Anterior cingulate cortex (tissue), 58 donors: ENCODE measurements around the gene NUBPL.
"Not testable (repeated sequence)": the region's sequence is repeated elsewhere in the genome, so short reads cannot be mapped to it uniquely, and the experiment has no call there.

Experiments
- DNase-seq, 58 donors: peaks; one replicate each; lab custom pipeline; 2025; lab: John Stamatoyannopoulos, UW

The NUBPL gene

GRCh38 chr14:31576949-31577348, 15.7 kb downstream of the NUBPL start:
- DNase-seq, result no peak

GRCh38 chr14:31578266-31578665, 17.1 kb downstream of the NUBPL start:
- no peak for DNase-seq

GRCh38 chr14:31578792-31579501, 17.7 kb downstream of the NUBPL start:
- DNase-seq, result peak in 1 of 58 donors; percentile 5

GRCh38 chr14:31580234-31580633, 19.0 kb downstream of the NUBPL start:
- no peak for DNase-seq

DNA sequence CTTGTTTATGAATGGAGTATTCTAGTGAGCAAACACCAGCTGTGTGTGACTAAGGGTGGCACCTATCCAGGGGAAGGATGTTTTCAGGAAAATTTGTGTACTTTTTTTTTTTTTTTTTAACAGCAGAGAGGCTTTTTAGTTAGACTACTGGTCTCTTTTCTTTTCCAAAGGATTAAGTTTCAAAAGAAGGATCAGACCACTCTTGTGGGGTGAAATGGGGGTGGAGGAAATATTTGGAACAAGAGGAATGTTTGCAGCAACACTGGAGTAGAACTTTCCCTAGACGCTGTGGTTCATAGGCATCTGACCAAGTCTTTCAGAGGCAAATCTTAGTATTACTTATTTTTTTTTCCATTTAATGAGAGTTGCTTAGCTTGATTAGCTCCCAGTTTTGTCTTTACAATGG, 21.1 kb downstream of the NUBPL start:
- DNase-seq, result peak in 8 of 58 donors; percentile 2 to 61 (median 7)

DNA sequence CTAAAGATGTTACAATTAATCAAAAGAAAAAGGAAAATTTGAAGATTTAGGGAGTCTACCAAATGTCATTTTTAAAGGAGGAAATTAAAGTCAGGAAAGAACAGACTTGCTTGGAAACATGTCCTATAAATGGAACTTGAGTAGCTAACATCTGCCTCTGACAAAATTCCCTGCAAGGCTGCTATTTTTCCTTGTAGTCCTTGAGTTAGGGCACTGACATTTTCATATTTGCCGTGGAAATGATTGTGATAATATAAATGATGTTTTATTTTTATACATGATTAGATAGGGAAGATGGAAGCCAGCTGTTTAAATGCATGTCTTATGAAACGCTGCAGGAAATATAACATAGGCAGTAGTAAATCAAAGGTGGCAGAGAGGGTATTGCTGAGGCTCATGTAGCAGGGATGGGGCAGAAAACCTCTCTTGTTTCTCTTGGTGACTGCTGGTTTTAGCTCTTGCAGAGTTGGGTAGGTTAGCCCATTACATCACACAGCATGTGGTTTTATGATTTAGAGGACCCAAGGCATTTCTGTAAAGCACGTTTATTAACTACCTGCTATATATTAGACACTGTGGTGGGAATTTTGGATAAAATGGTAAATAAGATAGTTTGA, 21.7 kb downstream of the NUBPL start:
- no peak for DNase-seq

DNA sequence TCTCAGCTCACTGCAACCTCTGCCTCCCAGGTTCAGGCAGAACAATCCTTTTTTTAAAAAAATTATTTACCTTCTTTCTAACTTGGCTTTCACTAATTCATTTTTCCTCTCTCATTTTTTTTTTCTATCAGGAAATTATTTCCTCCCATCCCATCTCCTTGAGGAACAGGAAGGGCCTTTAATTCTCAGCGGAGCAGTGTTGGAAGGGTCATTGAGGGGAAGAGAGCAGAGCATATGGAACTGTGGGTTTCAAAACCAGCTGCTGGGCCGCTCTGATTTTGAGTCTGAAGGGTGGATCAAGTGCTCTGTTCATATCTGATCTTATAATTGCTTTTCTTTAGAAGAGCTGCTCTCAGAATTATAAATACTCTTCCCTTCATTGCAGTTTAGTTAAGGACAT, 29.0 kb downstream of the NUBPL start:
- DNase-seq, result no peak

DNA sequence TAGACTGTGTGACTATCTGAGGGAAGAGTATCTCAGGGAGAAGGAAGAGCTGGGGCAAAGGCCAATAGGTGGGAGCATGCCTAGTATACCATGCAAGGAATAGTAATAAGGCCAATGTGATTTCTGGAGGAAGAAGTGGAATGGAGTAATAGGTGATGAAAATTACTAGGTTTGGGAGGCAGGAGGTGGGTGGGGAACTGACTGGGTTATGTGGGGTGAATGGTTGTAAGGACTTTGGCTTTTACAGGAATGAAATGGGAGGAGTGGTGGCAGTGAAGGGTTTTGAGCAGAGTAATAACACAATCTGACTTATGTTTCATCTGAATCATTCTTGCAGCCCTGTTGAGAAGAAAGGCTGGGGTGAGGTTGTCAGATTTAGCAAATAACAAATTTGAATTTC, 30.9 kb downstream of the NUBPL start:
- DNase-seq, result no peak

- no peak for DNase-seq
These were observed 31.4 kb downstream of the NUBPL start for GRCh38 chr14:31592631-31593030.

DNA sequence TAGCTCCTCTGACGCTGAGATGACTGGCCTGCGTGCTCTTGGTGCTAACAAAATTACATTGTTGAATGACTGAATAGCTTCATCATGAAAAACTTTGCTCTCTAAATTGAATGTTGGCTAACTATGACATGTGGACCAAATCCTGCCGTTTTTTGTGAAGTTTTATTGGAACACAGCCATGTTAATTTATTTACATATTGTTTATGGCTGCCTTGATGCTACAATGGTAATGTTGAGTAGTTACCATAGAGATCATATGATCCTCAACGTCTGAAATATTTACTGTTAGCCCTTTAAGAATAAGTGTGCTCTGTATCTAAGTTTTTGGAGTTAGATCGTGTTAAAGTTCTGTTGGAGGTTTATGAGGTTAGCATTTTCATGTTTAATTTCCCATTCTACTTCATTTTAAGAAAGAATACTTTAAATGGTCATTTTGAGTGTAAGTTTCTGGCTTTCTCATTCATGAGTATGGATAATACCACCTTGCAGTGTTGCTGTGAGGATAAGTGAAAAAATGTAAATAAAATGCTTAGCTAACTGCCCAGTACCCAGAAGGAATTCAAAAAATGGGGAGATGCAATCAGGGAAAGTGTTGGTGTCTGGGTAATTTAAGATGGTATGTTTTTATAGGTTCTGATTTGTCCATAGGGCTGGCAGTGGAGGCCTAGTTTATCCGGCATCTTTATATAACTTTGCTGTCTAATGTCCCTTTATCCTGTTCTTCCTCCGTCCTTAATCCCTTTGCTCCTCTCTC, 35.3 kb downstream of the NUBPL start:
- no peak for DNase-seq

GRCh38 chr14:31605702-31606101, 44.5 kb downstream of the NUBPL start:
- no peak for DNase-seq

DNA sequence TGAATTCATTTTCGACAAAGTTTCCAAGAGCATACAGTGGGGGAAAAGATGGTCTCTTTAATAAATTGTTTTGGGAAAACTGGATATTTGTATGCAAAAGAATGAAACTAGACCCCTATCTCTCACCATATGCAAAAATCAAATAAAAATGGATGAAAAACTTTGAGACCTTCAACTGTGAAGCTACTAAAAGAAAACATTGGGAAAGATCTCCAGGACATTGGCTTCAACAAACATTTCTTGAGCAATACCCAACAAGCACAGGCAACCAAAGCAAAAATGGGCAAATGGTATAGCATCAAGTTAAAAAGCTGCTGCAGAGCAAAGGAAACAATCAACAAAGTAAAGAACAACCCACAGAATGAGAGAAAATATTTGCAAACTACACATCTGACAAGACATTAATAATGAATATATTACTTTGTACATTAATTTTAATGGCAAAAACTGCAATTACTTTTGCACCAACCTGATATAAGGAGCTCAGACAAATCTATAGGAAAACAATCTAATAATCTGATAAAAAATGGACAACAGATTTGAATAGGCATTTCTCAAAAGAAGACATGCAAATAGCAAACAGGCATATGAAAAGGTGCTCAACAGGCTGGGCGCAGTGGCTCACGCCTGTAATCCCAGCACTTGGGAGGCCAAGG, 50.7 kb downstream of the NUBPL start:
- DNase-seq, result no peak

- no peak for DNase-seq
These were observed 52.0 kb downstream of the NUBPL start for GRCh38 chr14:31613188-31613587.

DNA sequence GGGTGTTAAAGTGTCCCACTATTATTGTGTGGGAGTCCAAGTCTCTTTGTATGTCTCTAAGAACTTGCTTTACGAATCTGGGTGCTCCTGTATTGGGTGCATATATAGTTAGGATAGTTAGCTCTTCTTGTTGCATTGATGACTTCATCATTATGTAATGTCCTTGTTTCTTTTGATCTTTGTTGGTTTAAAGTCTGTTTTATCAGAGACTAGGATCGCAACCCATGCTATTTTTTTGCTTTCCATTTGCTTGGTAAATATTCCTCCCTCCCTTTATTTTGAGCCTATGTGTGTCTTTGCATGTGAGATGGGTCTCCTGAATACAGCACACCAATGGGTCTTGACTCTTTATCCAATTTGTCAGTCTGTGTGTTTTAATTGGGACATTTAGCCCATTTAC, 57.7 kb downstream of the NUBPL start:
- DNase-seq, result not testable (repeated sequence)

- DNase-seq, result no peak
These were observed 58.2 kb downstream of the NUBPL start for GRCh38 chr14:31619440-31619839.

DNA sequence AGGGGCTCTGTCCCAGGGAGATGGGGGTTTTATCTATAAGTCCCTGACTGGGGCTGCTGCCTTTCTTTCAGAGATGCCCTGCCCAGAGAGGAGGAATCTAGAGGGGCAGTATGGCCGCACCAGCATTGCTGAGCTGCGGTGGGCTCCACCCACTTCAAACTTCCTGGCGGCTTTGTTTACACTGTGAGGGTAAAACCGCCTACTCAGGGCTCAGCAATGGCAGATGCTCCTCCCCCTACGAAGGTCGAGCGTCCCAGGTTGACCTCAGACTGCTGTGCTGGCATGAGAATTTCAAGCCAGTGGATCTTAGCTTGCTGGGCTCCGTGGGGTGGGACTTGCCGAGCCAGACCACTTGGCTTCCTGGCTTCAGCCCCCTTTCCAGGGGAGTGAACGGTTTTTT, 59.7 kb downstream of the NUBPL start:
- not testable (repeated sequence) for DNase-seq

DNA sequence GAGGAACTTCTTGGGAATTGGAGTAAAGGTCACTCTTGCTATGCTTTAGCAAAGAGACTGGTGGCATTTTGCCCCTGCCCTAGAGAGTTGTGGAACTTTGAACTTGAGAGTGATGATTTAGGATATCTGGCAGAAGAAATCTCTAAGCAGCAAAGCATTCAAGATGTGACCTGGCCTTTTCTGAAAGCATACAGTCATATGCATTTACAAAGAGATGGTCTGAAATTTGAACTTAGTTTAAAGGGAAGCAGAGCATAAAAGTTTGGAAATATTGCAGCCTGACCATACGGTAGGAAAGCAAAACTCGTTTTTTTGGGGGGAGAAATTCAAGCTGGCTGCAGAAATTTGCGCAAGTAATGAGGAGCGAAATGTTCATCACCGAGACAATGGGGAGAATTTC, 60.9 kb downstream of the NUBPL start:
- no peak for DNase-seq

- DNase-seq, result not testable (repeated sequence)
These were observed 91.7 kb downstream of the NUBPL start for GRCh38 chr14:31652900-31653299.

GRCh38 chr14:31657917-31658316, 96.7 kb downstream of the NUBPL start:
- DNase-seq, result no peak

- DNase-seq, result no peak
These were observed 98.1 kb downstream of the NUBPL start for GRCh38 chr14:31659278-31659677.

DNA sequence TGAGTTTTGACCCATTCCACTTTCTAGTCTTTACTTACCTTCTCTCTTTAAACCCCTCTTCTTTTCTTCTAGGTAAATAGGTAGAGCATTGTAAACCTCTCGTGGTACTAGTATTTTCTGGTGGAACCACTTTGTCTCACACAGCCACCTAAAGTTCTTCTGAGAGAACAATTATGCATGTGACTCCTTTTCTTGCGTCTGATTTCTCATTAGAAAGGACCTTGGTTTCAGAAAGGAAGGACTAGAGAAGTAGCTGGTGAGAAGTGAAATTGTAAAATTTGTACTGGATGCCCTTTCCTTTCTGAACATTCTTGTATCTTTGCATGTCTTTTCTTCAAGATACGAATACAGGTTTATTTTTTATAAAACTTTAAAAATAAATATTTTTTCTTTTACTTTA, 99.0 kb downstream of the NUBPL start:
- DNase-seq, result no peak
